HepG2 (cell line): Measurements from ENCODE around the gene ZBTB48. TPM values are rescaled to one million over a fixed set of nuclear protein-coding genes. Genes with fewer than 3 reads are reported as not detected.

ENCODE experiments used
- ARNT2 ChIP-seq: sonication (generic); formaldehyde crosslinking; IDR thresholded peaks from 2 replicates; pipeline ENCODE4 v1.8.0; 2022; ENCODE audit warnings: mild to moderate bottlenecking, low read depth, missing genetic modification reagents, moderate library complexity
- ATF7-NPFF ChIP-seq: sonication (generic); formaldehyde crosslinking; IDR thresholded peaks from 2 replicates; pipeline ENCODE4 v1.8.1; 2023; ENCODE audit warnings: mild to moderate bottlenecking, low read depth, missing genetic modification reagents, moderate library complexity
- GATAD2A ChIP-seq: IDR thresholded peaks from 2 replicates; pipeline ENCODE4 v1.6.1; 2016
- KDM2A ChIP-seq: sonication (generic); formaldehyde crosslinking; IDR thresholded peaks from 2 replicates; pipeline ENCODE4 v1.4.0; 2020; ENCODE audit warnings: low read depth, missing genetic modification reagents, borderline replicate concordance
- KMT2B ChIP-seq: IDR thresholded peaks from 2 replicates; pipeline ENCODE4 v1.6.1; 2016; ENCODE audit warnings: missing genetic modification reagents, missing compliant biosample characterization
- MXD4 ChIP-seq: IDR thresholded peaks from 2 replicates; pipeline ENCODE4 v1.6.1; 2016; ENCODE audit warnings: mild to moderate bottlenecking, missing biosample characterization, missing genetic modification reagents
- RBM22 ChIP-seq: fragments of 200-400 bp; formaldehyde crosslinking; optimal IDR thresholded peaks from 2 replicates; pipeline ENCODE3; 2017; ENCODE audit warnings: mild to moderate bottlenecking, low read length, moderate library complexity
- SP5 ChIP-seq: IDR thresholded peaks from 2 replicates; pipeline ENCODE4 v1.6.1; 2016; ENCODE audit warnings: low read depth, borderline replicate concordance
- SSRP1 ChIP-seq: IDR thresholded peaks from 2 replicates; pipeline ENCODE4 v1.6.1; 2016; ENCODE audit warnings: control low read depth
- ZFY ChIP-seq: sonication (generic); formaldehyde crosslinking; IDR thresholded peaks from 2 replicates; pipeline ENCODE4 v1.4.0; 2020; ENCODE audit warnings: missing genetic modification reagents
- ZMYM2 ChIP-seq: sonication (generic); formaldehyde crosslinking; IDR thresholded peaks from 2 replicates; pipeline ENCODE4 v1.8.0; 2022; ENCODE audit warnings: mild to moderate bottlenecking, missing genetic modification reagents
- ZNF207 ChIP-seq: fragments of 450-650 bp; IDR thresholded peaks from 2 replicates; pipeline ENCODE4 v1.6.1; 2016; ENCODE audit warnings: antibody characterized with exemption, borderline replicate concordance
- ZNF329 ChIP-seq: sonication (generic); formaldehyde crosslinking; IDR thresholded peaks from 2 replicates; pipeline ENCODE4 v1.9.0; 2021; ENCODE audit warnings: low read depth, mild to moderate bottlenecking, missing genetic modification reagents
- polyA plus RNA-seq, 8 experiments: library from polyadenylated mRNA; depleted of rRNA in 3 of 8; stranded (reverse) in 7 of 8; unstranded in 1 of 8; fragments of >200 nt; fragmentation: Illumina TruSeq in 4 of 8; extraction: Trizol in 4 of 8; gene quantifications; 2 replicates each; pipeline versions ENCODE4 v1.2.1 to v1.2.3, GENCODE V29; 2011 to 2016; ENCODE audit warnings: low read depth in 4 of 8, missing spikeins in 1 of 8, mixed read lengths in 1 of 8; ENCODE audit not compliant: insufficient read depth in 1 of 8
- total RNA-seq, 5 experiments: library from RNA; depleted of rRNA; stranded (reverse); fragments of >200 nt; fragmentation: Illumina TruSeq; extraction: Trizol; gene quantifications; 2 replicates each; pipeline ENCODE4 v1.2.3, GENCODE V29; 2016; ENCODE audit warnings: low read depth in 1 of 5
- TF ChIP-seq, protein P1 (sequence below): sonication (generic); formaldehyde crosslinking; IDR thresholded peaks from 2 replicates; pipeline ENCODE4 v1.4.0; 2020; ENCODE audit warnings: missing genetic modification reagents
- TF ChIP-seq, protein P2 (sequence below): IDR thresholded peaks from 2 replicates; pipeline ENCODE4 v1.6.1; 2012; ENCODE audit warnings: inconsistent platforms
- TF ChIP-seq, protein P3 (sequence below): sonication (generic); formaldehyde crosslinking; IDR thresholded peaks from 2 replicates; pipeline ENCODE4 v1.4.0; 2020; ENCODE audit warnings: missing genetic modification reagents, borderline replicate concordance
- TF ChIP-seq, protein P4 (sequence below): sonication (generic); formaldehyde crosslinking; IDR thresholded peaks from 2 replicates; pipeline ENCODE4 v1.9.0; 2021; ENCODE audit warnings: missing genetic modification reagents, borderline replicate concordance
- TF ChIP-seq, protein P5 (sequence below): sonication (generic); formaldehyde crosslinking; IDR thresholded peaks from 2 replicates; pipeline ENCODE4 v1.5.0; 2020; ENCODE audit warnings: missing genetic modification reagents, mild to moderate bottlenecking, borderline replicate concordance

The ZBTB48 gene
- total and polyA plus RNA-seq, 2 of the 13 experiments (the other 11 are each of a cell fraction or from before 2014, with no cell fraction given) = 13.0 to 17.1 TPM

DNA sequence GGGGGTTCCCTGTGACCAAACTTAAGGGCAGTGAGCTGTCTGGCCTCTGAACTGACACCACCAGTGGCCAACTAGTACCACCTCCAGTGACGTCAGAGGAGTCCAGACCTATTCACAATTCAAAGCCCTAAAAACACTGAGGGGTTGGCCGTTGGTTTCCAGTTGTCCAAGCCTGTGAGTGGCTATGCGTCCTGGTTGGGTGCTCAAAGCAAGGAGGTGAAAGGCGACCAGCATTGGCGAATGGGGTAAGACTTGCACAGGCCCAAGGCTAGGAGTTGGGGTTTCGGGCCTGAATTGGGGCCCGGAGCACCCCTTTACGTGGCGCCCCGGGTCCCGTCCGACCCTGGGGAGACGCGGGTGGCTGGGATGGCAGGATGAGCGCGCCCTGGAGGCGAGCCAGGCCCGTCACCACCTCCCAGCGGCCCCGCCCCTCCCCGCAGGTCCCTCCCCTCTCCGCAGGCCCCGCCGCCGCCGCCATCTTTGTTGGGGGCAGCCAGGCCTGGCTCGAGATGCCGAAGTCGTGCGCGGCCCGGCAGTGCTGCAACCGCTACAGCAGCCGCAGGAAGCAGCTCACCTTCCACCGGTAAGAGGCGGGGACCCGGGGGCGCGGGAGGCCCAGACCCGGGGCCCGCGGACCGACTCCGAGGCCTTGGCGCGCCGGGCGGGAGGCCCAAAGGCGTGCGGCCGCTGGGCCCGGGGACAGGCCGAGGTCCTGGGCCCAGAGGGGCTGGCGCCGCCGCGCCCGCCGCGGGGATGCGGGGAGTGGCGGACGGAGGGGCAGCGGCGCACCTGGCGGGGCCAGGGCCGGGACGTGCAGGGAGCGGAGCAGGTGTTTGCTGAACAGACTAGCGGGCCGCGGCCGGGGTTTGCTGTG, 45.2 kb downstream of the ZBTB48 start, which contains the start of gene THAP3 (continued):
- TF ChIP-seq, protein P1, sequence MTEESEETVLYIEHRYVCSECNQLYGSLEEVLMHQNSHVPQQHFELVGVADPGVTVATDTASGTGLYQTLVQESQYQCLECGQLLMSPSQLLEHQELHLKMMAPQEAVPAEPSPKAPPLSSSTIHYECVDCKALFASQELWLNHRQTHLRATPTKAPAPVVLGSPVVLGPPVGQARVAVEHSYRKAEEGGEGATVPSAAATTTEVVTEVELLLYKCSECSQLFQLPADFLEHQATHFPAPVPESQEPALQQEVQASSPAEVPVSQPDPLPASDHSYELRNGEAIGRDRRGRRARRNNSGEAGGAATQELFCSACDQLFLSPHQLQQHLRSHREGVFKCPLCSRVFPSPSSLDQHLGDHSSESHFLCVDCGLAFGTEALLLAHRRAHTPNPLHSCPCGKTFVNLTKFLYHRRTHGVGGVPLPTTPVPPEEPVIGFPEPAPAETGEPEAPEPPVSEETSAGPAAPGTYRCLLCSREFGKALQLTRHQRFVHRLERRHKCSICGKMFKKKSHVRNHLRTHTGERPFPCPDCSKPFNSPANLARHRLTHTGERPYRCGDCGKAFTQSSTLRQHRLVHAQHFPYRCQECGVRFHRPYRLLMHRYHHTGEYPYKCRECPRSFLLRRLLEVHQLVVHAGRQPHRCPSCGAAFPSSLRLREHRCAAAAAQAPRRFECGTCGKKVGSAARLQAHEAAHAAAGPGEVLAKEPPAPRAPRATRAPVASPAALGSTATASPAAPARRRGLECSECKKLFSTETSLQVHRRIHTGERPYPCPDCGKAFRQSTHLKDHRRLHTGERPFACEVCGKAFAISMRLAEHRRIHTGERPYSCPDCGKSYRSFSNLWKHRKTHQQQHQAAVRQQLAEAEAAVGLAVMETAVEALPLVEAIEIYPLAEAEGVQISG (CRISPR knock-in tag) = peak; percentile 77; the same call in 1 of the 2 replicates
- TF ChIP-seq ZNF329 (peak; percentile 11; the same call in 1 of the 2 replicates), ARNT2 (CRISPR knock-in tag) (peak; percentile 5; the same call in 1 of the 2 replicates), KMT2B (CRISPR knock-in tag) (0 out of 2 replicates have a peak, but pooled peaks have one; percentile 22), KDM2A (CRISPR knock-in tag) (peak; percentile 96; the same call in 1 of the 2 replicates), ATF7-NPFF (CRISPR knock-in tag) (no peak), GATAD2A (CRISPR knock-in tag) (no peak), ZNF207 (no peak), SSRP1 (CRISPR knock-in tag) (no peak), ZMYM2 (CRISPR knock-in tag) (no peak), RBM22 (peak; percentile 63), MXD4 (CRISPR knock-in tag) (0 out of 2 replicates have a peak, but pooled peaks have one; percentile 66), ZFY (CRISPR knock-in tag) (peak; percentile 99), SP5 (CRISPR knock-in tag) (peak; percentile 59)
- TF ChIP-seq, protein P2, sequence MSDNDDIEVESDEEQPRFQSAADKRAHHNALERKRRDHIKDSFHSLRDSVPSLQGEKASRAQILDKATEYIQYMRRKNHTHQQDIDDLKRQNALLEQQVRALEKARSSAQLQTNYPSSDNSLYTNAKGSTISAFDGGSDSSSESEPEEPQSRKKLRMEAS = peak; percentile 53
- TF ChIP-seq, protein P3, sequence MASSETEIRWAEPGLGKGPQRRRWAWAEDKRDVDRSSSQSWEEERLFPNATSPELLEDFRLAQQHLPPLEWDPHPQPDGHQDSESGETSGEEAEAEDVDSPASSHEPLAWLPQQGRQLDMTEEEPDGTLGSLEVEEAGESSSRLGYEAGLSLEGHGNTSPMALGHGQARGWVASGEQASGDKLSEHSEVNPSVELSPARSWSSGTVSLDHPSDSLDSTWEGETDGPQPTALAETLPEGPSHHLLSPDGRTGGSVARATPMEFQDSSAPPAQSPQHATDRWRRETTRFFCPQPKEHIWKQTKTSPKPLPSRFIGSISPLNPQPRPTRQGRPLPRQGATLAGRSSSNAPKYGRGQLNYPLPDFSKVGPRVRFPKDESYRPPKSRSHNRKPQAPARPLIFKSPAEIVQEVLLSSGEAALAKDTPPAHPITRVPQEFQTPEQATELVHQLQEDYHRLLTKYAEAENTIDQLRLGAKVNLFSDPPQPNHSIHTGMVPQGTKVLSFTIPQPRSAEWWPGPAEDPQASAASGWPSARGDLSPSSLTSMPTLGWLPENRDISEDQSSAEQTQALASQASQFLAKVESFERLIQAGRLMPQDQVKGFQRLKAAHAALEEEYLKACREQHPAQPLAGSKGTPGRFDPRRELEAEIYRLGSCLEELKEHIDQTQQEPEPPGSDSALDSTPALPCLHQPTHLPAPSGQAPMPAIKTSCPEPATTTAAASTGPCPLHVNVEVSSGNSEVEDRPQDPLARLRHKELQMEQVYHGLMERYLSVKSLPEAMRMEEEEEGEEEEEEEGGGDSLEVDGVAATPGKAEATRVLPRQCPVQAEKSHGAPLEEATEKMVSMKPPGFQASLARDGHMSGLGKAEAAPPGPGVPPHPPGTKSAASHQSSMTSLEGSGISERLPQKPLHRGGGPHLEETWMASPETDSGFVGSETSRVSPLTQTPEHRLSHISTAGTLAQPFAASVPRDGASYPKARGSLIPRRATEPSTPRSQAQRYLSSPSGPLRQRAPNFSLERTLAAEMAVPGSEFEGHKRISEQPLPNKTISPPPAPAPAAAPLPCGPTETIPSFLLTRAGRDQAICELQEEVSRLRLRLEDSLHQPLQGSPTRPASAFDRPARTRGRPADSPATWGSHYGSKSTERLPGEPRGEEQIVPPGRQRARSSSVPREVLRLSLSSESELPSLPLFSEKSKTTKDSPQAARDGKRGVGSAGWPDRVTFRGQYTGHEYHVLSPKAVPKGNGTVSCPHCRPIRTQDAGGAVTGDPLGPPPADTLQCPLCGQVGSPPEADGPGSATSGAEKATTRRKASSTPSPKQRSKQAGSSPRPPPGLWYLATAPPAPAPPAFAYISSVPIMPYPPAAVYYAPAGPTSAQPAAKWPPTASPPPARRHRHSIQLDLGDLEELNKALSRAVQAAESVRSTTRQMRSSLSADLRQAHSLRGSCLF (CRISPR knock-in tag) = no peak
- TF ChIP-seq, protein P4, sequence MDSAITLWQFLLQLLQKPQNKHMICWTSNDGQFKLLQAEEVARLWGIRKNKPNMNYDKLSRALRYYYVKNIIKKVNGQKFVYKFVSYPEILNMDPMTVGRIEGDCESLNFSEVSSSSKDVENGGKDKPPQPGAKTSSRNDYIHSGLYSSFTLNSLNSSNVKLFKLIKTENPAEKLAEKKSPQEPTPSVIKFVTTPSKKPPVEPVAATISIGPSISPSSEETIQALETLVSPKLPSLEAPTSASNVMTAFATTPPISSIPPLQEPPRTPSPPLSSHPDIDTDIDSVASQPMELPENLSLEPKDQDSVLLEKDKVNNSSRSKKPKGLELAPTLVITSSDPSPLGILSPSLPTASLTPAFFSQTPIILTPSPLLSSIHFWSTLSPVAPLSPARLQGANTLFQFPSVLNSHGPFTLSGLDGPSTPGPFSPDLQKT (CRISPR knock-in tag) = no peak
- TF ChIP-seq, protein P5, sequence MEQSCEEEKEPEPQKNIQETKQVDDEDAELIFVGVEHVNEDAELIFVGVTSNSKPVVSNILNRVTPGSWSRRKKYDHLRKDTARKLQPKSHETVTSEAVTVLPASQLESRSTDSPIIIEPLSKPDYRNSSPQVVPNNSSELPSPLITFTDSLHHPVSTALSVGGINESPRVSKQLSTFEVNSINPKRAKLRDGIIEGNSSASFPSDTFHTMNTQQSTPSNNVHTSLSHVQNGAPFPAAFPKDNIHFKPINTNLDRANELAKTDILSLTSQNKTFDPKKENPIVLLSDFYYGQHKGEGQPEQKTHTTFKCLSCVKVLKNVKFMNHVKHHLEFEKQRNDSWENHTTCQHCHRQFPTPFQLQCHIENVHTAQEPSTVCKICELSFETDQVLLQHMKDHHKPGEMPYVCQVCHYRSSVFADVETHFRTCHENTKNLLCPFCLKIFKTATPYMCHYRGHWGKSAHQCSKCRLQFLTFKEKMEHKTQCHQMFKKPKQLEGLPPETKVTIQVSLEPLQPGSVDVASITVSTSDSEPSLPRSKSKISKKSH (CRISPR knock-in tag) = 0 out of 2 replicates have a peak, but pooled peaks have one; percentile 46
